K562 (cell line): ENCODE measurements around the gene GCH1. TPM values are rescaled to one million over a fixed set of nuclear protein-coding genes. Genes with fewer than 3 reads are reported as not detected.
A peak's percentile ranks its signal among the peaks of the same experiment; 100 is the strongest.

Experiments used
- ASH1L ChIP-seq: fragments of 450-650 bp; IDR thresholded peaks from 2 replicates; pipeline ENCODE4 v1.6.1; 2018; ENCODE audit warnings: borderline replicate concordance, mild to moderate bottlenecking, low read depth; ENCODE audit not compliant: partially characterized antibody
- CTBP1 ChIP-seq: fragments of 450-650 bp; IDR thresholded peaks from 2 replicates; pipeline ENCODE4 v1.6.1; 2016; ENCODE audit warnings: borderline replicate concordance
- HNRNPLL ChIP-seq: fragments of 200-400 bp; formaldehyde crosslinking; IDR thresholded peaks from 2 replicates; pipeline ENCODE4 v1.6.1; 2017; ENCODE audit warnings: low read length, low read depth, mild to moderate bottlenecking; ENCODE audit not compliant: poor library complexity, severe bottlenecking
- KAT8 ChIP-seq: fragments of 450-650 bp; IDR thresholded peaks from 2 replicates; pipeline ENCODE4 v1.6.1; 2016; ENCODE audit warnings: low read depth, mild to moderate bottlenecking
- MAFG ChIP-seq: fragments of 450-650 bp; conservative IDR thresholded peaks from 2 replicates; pipeline ENCODE4 v1.6.1; 2016; ENCODE audit warnings: missing genetic modification characterization, missing compliant biosample characterization
- MAZ ChIP-seq, 2 experiments: fragments of 450-650 bp in 1 of 2; sonication (generic) in 1 of 2; formaldehyde crosslinking; IDR thresholded peaks in 1 of 2; conservative IDR thresholded peaks in 1 of 2; 2 replicates each; pipeline versions ENCODE4 v1.4.0 to v1.5.0; 2020; ENCODE audit warnings: mild to moderate bottlenecking in 1 of 2, missing genetic modification reagents in 1 of 2
- NRF1 ChIP-seq, 2 experiments: fragments of 450-650 bp; IDR thresholded peaks in 1 of 2; conservative IDR thresholded peaks in 1 of 2; 2 replicates each; pipeline ENCODE4 v1.6.1; 2014; ENCODE audit warnings: mild to moderate bottlenecking in 2 of 2
- PHF20 ChIP-seq: fragments of 450-650 bp; IDR thresholded peaks from 2 replicates; pipeline ENCODE4 v1.6.1; 2018; ENCODE audit not compliant: partially characterized antibody
- SMARCA4 ChIP-seq: fragments of 450-650 bp; IDR thresholded peaks from 2 replicates; pipeline ENCODE4 v1.6.1; 2016
- TFE3 ChIP-seq: fragments of 450-650 bp; formaldehyde crosslinking; IDR thresholded peaks from 2 replicates; pipeline ENCODE4 v1.4.0; 2020; ENCODE audit warnings: mild to moderate bottlenecking, mixed read lengths
- UBTF ChIP-seq, 2 experiments: IDR thresholded peaks; 2 replicates each; pipeline ENCODE4 v1.6.1; 2012; ENCODE audit warnings: improper control_type of control experiment in 2 of 2, low read depth in 2 of 2, low read length in 2 of 2, borderline replicate concordance in 1 of 2
- polyA plus RNA-seq, 8 experiments: library from polyadenylated mRNA; depleted of rRNA in 4 of 8; stranded (reverse) in 5 of 8; unstranded in 3 of 8; fragments of >200 nt; fragmentation: Nextera tagmentation in 2 of 8; fragmentation: Illumina TruSeq in 1 of 8; extraction: Ambion mirVana in 2 of 8; extraction: Trizol in 1 of 8; gene quantifications; 2 replicates each; pipeline versions ENCODE4 v1.2.1 to v1.2.3, GENCODE V29; 2011 to 2014; ENCODE audit warnings: inconsistent platforms in 1 of 8, missing spikeins in 1 of 8
- total RNA-seq, 7 experiments: library from RNA; depleted of rRNA in 6 of 7; stranded (reverse); fragments of >200 nt in 6 of 7; fragmentation: Illumina TruSeq in 2 of 7; extraction: Trizol in 2 of 7; gene quantifications; 2 replicates each; pipeline versions ENCODE4 v1.2.1 to v1.2.3, GENCODE V29; 2011 to 2021; ENCODE audit warnings: low replicate concordance in 1 of 7
- TF ChIP-seq, protein P1 (sequence below): fragments of 450-650 bp; IDR thresholded peaks from 2 replicates; pipeline ENCODE4 v1.6.1; 2016; ENCODE audit warnings: mild to moderate bottlenecking, moderate library complexity

GCH1 gene
- total and polyA plus RNA-seq, 9 of the 15 experiments (the other 6 are each of a cell fraction or from before 2014, with no cell fraction given): 3.9 to 13.1 (median 6.5) TPM

DNA sequence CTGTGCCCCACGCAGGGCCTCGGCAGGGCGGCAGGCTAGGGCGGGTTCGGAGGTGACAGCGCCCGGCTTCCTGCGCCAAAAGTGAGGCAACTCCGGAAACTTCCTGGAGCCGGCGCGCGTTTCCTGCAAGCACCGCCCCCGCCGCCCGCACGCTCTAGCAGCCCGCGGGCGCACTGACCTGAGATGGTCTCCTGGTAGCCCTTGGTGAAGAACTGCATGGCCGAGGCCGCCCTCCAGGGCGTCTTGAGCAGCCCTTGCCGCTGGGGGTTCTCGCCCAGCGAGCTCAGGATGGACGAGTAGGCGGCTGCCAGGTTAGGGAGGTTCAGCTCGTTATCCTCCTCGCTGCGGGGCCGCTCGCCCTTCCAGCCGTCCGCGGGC is 494 bp downstream of the GCH1 start (continued):
- TF ChIP-seq UBTF (IDR thresholded peaks at IDR 0.05; ENCODE audit: borderline replicate concordance in 1 of 2, low read depth in 2 of 2, low read length in 2 of 2): peak in 1 of 2 experiments; percentile 69; a peak in 1 of 4 replicates
- peak; percentile 36 to 66; a peak in 3 of 4 replicates for TF ChIP-seq NRF1 (conservative IDR thresholded peaks at IDR 0.05 in 1 of 2, IDR thresholded peaks at IDR 0.05 in 1 of 2)
- TF ChIP-seq CTBP1: peak; percentile 72
- peak in 1 of 2 experiments; percentile 41; a peak in 2 of 4 replicates for TF ChIP-seq MAZ (CRISPR knock-in tag; conservative IDR thresholded peaks at IDR 0.05 in 1 of 2, IDR thresholded peaks at IDR 0.05 in 1 of 2)
- TF ChIP-seq PHF20: peak; percentile 9
- no peak for TF ChIP-seq SMARCA4
- no peak for TF ChIP-seq ASH1L
- TF ChIP-seq, protein P1, sequence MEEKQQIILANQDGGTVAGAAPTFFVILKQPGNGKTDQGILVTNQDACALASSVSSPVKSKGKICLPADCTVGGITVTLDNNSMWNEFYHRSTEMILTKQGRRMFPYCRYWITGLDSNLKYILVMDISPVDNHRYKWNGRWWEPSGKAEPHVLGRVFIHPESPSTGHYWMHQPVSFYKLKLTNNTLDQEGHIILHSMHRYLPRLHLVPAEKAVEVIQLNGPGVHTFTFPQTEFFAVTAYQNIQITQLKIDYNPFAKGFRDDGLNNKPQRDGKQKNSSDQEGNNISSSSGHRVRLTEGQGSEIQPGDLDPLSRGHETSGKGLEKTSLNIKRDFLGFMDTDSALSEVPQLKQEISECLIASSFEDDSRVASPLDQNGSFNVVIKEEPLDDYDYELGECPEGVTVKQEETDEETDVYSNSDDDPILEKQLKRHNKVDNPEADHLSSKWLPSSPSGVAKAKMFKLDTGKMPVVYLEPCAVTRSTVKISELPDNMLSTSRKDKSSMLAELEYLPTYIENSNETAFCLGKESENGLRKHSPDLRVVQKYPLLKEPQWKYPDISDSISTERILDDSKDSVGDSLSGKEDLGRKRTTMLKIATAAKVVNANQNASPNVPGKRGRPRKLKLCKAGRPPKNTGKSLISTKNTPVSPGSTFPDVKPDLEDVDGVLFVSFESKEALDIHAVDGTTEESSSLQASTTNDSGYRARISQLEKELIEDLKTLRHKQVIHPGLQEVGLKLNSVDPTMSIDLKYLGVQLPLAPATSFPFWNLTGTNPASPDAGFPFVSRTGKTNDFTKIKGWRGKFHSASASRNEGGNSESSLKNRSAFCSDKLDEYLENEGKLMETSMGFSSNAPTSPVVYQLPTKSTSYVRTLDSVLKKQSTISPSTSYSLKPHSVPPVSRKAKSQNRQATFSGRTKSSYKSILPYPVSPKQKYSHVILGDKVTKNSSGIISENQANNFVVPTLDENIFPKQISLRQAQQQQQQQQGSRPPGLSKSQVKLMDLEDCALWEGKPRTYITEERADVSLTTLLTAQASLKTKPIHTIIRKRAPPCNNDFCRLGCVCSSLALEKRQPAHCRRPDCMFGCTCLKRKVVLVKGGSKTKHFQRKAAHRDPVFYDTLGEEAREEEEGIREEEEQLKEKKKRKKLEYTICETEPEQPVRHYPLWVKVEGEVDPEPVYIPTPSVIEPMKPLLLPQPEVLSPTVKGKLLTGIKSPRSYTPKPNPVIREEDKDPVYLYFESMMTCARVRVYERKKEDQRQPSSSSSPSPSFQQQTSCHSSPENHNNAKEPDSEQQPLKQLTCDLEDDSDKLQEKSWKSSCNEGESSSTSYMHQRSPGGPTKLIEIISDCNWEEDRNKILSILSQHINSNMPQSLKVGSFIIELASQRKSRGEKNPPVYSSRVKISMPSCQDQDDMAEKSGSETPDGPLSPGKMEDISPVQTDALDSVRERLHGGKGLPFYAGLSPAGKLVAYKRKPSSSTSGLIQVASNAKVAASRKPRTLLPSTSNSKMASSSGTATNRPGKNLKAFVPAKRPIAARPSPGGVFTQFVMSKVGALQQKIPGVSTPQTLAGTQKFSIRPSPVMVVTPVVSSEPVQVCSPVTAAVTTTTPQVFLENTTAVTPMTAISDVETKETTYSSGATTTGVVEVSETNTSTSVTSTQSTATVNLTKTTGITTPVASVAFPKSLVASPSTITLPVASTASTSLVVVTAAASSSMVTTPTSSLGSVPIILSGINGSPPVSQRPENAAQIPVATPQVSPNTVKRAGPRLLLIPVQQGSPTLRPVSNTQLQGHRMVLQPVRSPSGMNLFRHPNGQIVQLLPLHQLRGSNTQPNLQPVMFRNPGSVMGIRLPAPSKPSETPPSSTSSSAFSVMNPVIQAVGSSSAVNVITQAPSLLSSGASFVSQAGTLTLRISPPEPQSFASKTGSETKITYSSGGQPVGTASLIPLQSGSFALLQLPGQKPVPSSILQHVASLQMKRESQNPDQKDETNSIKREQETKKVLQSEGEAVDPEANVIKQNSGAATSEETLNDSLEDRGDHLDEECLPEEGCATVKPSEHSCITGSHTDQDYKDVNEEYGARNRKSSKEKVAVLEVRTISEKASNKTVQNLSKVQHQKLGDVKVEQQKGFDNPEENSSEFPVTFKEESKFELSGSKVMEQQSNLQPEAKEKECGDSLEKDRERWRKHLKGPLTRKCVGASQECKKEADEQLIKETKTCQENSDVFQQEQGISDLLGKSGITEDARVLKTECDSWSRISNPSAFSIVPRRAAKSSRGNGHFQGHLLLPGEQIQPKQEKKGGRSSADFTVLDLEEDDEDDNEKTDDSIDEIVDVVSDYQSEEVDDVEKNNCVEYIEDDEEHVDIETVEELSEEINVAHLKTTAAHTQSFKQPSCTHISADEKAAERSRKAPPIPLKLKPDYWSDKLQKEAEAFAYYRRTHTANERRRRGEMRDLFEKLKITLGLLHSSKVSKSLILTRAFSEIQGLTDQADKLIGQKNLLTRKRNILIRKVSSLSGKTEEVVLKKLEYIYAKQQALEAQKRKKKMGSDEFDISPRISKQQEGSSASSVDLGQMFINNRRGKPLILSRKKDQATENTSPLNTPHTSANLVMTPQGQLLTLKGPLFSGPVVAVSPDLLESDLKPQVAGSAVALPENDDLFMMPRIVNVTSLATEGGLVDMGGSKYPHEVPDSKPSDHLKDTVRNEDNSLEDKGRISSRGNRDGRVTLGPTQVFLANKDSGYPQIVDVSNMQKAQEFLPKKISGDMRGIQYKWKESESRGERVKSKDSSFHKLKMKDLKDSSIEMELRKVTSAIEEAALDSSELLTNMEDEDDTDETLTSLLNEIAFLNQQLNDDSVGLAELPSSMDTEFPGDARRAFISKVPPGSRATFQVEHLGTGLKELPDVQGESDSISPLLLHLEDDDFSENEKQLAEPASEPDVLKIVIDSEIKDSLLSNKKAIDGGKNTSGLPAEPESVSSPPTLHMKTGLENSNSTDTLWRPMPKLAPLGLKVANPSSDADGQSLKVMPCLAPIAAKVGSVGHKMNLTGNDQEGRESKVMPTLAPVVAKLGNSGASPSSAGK: peak; percentile 39; the same call in 1 of the 2 replicates
- no peak for TF ChIP-seq KAT8
- no peak for TF ChIP-seq TFE3 (CRISPR knock-in tag)
- TF ChIP-seq HNRNPLL: peak; percentile 87
- no peak for TF ChIP-seq MAFG (tag)
